HG02798 (cell line): ENCODE data around the gene TMED4.
"Not testable (repeated sequence)": the region's sequence is repeated elsewhere in the genome, so short reads cannot be mapped to it uniquely, and the experiment has no call there.

Source experiments
- ATAC-seq: cut with Tn5 transposase; IDR thresholded peaks from one replicate; pipeline ENCODE4 v1.9.1; 2021; ENCODE audit warnings: mild to moderate bottlenecking; ENCODE audit not compliant: unreplicated experiment, poor library complexity

The TMED4 gene

DNA sequence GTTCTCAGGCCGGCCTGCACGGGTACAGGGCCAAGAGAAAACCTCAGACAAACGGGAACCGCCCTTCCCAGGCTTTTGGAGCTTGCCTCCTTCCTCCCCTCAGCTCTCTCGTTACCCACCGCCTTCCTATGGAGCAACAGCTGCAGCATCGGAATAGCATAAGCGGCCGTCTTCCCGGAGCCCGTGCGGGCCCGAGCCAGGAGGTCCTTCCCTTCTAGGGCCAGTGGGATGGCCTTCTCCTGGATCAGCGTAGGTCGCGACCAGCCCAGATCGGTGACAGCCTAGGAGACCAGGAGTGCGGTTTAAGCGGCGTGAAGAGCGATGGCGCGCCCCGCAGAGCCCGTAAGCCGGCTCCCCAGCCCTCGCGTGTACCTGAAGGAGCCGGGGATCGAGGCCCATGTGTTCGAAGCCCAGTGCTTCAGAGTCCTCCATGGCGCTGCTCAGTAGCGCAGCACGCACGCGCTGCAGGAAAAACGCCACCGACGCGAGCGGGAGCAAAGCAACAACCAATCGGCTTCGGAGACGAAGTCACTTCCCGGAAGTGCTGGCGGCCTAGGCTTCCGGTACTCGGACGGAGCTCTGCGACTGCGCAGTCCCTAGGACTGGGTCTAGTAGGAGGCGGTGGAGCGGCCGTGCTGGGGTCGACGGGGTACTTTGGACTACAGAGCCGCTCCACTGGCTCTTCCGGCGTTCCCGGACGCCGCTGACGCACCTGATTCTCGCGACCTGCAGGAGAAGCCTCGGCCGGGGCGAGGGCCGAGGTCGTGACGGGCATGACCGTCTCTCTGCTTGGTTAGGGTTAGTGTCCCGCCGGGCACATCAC is 8.4 kb downstream of the TMED4 start, which contains the start of gene DDX56:
TSS of gene DDX56 (minus strand) at position 445 of the 823 bp plus-strand sequence. CDS start at position 432, 13 bp downstream.
- ATAC-seq = peak; percentile 94

DNA sequence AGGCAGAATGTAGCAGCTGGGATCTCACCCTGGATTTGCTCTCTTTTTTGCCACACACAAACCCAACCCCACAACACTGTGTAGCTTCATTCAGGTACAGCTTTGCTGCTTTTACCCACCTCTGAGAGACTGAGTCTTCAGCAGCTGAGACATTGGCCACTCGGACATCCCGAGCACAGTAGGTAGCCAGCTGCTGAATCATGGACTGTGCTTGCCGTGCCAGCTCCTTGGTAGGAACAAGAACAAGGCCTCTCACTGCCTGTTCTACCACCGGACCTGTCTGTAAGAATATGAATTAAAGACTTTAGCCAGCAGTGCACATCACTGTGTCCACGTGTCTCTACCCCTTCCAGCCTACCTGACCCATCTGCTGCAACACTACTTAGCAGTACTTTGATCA is 9.3 kb downstream of the TMED4 start:
- no peak for ATAC-seq

DNA sequence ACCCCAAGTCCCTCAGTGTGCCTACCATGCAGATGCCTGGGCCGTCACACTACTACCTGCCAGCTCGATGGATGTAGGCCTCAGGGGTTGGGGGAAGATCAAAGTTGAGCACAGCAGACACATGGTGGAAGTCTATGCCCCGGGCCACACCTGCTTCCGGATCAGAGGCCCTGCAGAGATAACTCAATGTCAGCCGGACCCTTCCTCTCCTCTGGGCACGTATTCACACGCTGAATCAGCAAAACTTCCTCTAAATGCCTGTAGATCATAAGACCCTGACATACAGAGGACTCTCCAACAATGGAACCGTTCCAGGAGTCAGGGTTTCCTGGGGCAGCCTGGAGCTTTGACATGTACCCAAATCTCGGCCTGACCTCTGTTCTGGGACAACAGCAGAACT is 12.1 kb downstream of the TMED4 start:
- ATAC-seq = no peak

DNA sequence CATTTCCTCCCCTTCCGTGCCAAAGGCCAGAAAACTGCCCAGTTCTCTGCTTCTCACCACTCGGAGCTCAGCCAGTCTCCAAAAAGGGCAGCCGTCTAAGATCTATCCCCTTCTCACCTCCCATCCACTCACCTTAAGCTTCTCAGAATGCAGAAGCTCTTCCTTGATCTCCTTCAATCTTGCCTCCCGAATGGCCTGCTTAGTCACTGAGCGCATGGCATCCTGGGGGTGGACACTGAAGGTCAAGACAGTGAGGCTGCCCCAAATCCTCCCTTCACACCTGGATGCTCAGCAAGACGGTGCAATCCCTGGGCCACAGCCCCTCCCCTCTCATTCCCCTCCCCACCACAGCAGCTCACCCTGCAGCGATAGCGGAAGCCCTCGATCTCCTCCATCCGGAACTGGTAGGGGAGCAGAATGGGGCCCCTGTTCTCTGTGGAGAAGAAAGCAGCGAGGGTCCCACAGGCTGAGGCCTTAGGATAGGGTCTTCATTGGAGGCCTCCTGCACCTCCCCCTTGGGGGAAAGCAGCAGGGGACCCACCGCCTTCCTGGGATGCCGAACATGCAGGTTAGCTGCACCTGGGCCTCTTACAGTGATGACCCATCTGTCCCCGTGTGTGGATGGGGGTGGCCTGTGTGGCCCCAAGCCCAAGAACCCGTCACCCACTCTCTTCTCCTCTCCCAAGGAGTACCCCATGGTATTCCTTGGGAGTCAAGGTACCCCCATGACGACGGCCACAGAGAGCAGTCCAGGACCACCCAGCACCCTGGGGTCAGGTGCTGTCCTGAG is 13.1 kb downstream of the TMED4 start:
- ATAC-seq = no peak

DNA sequence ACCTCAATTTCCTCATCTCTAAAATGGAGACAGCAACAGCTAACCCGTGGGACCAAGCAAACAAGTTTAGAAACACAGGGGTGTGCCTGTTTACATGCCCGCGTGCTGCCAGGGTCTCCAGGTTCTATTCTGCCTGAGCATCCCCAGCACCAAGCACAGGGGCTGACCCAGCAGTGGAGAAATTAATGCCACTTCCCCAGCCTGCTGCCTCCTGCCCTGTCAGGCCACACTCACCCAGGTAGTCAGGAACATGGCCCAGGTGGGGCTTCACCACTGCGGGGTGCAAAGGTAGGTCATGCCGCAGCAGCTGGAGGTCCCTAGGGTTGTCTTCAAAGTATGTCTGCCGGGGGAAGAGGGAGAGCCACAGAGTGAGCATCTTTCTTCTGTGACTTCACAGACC is 14.1 kb downstream of the TMED4 start:
- no peak for ATAC-seq

DNA sequence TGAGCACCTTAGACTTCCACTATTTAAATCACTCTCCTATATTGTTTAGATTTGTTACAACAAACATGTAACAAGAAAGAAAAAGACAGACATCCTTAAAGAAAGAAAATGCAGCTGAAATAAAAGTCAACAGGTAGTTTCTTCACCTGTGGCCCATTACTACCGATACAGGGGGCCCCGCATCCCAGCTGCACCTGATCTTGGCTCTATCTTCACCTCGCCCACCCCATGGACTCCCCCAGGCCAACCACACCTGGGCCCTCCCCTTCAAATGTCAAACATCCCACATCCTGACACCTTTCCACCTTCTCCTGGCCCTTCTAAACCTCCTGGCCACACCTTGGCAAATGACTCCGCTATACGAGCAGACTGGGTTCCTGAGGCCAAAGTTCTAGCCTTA is 15.4 kb downstream of the TMED4 start:
- no peak for ATAC-seq

DNA sequence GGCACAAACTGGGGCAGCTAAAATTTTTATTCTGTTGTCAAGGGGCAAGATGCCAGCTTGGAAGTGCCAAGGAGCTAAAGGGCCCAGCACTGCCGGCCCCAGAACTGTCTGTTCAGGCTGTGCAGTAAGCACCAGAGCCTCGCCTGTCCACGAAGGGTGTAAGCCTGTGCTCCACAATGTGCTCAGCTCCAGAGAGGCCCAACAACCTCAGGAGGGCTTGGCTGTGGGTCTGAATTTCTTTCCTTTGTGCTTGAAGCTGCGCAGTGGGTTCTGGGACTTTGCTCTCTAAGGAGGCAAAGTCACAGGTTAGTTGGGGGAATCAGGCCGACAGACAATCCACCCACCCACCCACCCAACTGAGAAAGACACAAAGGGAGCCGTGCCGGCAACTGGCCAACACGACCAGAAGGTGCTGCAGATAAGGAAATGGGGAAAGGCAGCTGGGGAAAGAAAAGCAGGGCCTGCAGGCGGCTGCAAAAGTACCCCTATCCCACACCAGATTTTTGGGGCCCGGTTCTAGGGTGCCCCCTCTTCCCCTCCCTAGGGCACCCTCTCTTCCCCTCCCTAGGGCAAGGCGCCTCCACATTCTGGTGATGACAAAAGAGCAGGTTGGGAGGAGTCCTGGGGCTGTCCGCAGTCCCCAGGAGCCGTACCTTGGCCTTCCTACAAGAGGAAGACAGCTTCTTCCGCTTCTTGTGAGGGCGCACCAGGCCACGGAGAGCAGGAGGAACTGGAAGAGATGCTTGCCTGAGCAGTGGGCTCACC is 16.1 kb downstream of the TMED4 start:
- peak; percentile 18 for ATAC-seq

DNA sequence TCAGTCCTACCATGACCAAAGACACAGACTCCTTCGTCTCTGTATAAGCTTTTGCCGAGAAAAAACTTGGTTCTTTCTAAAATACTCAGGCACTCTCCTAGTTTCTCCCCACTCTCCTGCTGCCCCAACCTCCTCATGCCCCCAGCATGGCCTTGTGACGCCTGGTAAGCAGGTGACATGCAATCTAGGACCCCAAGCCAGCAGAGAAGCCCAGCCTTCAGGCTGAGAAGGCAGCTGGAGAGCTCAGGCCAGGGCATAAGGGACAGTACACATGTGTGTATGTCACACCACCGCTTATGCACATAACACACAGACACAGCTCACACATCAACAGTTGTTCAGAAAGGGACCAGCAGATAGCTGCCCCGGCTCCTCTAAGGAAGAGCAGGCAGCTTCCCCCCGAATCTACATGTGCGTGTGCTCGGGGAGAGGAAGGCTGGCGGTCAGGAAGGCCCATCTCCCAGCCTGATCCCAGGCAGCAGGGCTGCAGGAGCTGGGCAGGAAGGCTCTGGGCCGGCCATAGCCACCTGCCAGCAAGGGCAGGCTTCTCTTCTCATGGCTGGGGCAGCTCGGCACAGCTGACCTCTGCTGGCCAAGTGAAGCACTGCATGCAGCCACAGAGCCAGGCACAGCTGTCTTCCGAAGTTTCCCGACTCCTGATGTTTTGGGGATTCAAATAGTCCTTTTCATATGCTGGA is 16.8 kb downstream of the TMED4 start:
- peak; percentile 78 for ATAC-seq

DNA sequence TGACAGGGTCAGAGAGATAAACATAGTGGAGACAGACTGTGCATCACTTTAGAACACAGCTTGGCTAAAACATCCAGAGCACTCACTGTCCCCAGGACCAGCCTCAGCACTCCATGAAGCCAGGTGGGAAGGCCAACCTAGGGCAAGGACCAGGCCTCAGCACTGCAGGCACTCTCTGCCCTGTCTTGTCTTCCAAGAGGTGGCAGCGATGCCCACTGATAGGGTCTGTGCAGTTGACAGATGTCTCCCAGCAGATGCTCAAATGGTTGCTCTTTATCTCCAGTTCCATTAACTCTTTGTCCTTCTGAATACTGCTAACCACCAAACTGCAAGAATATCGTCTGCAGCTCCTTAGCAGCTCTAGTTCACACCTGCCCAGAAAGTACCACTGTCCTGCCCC is 17.4 kb downstream of the TMED4 start:
- ATAC-seq = no peak

DNA sequence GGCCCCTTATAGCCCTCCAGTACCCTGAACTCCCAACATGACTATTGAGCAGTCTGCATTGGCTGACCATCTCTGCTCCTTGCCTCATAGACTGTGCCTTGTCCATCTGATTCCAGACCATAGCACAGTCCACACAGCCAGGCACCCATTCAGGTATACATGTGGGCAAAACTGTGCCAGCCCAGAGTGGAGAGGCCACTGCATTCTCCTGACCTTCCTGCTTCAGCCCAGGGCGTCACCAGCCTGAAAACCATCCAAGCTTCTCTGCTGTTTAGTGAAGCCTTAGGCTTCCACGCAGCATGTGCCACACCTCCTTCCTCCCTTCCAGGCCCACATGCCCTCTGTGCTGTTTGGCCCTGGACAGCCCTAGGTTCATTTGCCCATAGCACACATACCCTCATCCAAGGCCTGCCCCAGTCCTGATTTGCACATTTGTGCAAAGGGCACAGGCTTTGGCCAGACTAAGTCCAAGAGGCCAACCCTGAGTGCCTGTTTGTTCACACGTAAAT is 18.8 kb downstream of the TMED4 start:
- ATAC-seq = no peak

DNA sequence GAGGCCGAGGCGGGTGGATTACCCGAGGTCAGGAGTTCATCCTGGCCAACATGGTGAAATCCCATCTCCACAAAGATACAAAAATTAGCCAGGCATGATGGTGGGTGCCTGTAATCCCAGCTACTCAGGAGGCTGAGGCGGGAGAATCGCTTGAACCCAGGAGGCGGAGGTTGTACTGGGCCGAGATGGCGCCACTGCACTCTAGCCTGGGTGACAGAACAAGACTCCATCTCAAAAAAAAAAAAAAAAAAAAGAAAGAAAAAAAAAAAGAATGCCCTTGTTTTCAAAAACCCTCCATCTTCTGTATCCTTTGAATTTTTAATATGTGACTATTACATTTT is 19.4 kb downstream of the TMED4 start:
- ATAC-seq = not testable (repeated sequence)

DNA sequence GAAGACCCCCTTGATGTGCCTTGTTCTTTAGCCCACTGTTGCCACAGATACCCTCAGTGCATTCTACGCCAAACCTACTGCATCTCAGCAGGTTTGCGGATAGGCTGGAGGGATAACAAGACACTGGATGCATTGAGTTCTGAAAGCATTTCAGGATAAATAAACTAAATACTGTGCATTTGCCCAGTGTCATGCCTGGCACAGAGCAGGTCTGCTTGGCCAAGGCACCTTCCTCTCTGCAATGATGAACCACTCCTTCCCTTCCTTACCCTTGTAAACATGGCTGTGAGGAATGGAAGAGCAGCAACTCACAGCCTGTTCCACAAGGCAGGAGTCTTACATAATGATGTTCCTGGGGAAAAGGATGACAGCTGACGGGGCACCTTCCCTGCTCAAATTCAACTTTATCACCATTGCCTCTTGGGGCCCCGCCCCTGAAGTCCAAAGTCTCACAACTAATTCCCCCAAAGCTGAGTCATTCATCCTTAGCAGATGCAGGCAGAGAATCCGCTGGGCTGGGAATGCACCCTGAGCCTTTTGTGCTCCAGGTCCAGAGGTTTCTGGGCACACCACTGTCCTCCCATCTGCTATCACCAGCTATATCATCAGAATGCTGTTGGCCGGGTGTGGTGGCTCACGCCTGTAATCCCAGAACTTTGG is 19.9 kb downstream of the TMED4 start:
- ATAC-seq = no peak

DNA sequence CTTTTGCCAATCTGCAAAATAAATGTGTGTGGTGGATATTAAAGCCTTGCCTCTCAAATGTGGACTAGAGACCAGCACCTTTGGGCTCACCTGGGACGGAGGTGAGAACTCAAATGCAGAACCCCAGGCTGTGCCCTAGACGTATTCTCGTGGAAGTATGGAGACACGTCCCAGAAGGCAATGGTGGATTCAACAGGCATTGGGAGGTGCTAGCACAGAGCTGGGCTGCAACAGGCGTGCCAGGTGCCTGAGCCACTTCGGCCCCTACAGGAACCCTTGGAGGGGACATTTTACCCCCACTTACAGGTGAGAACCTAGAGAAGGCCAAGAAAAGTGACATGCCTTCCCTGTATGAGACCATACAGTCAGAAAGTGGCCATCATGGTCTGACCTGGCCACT is 20.6 kb downstream of the TMED4 start:
- ATAC-seq = no peak

DNA sequence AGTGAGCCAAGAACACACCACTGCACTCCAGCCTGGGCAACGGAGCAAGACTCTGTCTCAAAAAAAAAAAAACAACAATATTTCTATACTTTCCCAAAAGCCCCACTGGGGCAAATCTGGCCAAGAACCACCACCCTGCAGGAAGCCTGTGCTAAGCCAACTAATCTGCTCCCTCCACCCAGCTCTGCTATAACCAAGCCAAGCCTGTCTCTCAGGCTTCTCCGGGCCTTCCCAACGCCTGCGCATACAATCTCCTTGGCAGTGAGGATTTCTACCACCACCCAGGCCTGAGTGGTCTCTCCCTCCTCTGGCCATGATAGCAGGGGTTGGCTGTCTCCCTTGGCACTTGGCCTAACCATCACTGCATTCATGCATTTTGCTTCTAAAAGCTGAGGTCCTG is 22.5 kb downstream of the TMED4 start:
- no peak for ATAC-seq

DNA sequence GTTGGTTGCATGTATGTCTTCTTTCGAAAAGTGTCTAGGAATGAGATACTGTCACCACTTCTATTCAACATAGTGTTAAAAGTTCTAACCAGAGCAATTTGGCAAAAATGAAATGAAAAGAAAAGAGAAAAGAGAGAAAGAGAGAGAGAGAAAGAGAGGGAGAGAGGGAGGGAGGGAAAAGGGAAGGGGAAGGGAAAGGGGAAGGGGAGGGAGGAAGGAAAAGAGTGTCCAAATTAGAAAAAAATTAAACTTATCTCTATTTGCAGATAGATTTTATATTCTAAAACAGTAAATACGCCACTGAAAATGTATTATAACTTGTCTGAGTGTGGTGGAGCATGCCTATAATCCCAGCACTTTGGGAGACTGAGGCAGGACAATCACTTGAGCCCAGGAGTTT is 24.5 kb downstream of the TMED4 start:
- no peak for ATAC-seq

DNA sequence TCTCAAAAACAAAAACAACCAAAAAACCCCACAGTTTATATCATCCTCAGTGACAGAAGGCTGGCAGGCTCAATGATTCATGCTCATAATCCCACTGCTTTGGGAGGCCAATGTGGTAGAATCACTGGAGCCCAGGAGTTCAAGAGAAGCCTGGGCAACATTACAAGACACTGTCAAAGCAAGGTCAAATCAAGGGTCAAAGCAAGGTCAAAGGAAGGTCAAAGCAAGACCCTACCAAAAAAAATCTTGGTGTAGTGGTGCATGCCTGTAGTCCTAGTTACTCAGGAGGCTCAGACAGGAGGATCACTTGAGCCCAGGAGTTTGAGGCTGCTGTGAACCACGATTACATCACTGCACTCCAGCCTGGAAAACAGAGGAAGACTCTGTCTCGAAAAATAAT is 26.7 kb downstream of the TMED4 start:
- ATAC-seq = no peak

DNA sequence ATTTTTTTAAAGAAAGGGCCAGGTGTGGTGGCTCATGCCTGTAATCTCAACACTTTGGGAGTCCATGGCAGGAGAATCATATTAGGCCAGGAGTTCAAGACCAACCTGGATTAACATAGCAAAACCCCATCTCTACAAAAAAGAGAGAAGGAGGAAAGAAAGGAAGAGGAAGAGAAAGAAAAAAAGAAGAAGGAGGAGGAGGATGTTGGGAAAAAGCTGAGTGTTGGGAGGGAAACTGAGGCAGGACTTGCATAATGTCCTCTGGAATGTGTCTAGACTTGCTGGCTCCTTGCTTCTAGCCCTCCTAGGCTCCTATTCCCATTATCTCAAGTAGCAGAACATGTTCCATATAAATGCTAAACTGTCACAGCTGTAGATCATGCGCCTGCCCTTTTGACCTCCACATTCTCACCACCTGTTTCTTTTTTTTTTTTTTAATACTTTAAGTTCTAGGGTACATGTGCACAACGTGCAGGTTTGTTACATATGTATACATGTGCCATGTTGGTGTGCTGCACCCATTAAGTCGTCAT is 29.5 kb downstream of the TMED4 start:
- ATAC-seq = not testable (repeated sequence)

DNA sequence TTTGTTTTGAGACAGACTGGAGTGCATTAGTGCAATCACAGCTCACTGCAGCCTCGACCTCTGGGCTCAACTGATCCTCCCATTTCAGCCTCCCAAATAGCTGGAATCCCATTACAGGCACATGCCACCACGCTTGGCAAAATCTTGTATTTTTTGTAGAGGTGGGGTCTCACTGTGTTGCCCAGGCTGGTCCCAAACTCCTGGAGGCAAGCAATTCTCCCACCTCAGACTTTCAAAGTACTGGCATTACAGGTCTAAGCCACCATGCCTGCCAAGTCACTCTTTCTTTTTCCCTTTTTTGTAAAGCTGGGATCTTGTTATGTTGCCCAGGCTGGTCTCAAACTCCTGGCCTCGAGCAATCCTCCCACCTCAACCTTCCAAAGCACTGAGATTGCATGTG is 32.6 kb downstream of the TMED4 start:
- no peak for ATAC-seq

DNA sequence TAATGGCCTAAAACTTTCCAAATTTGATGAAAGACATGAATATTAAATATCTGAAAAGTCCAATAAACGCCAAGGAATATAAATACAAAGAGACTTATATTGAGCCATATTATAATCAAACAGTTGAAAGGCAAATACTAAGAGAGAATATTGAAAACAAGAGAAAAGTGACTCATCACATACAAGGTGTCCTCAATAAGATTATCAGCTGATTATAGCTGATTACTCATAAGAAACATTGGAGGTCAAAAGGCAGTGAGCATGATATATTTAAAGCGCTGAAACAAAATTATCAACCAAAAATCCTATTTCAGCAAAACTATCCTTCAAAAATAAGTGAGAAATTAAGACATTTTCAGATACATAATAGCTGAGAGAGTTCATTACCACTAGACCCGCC is 33.1 kb downstream of the TMED4 start:
- no peak for ATAC-seq
